Hindlimb muscle (tissue), 1 donor: Measurements from ENCODE around the gene MVB12B. TPM values are rescaled to one million over a fixed set of nuclear protein-coding genes. Genes with fewer than 3 reads are reported as not detected.

Experiments
- DNase-seq: peaks from one replicate; pipeline ENCODE4 v3.0.0-alpha.2; 2013
- polyA plus RNA-seq: library from polyadenylated mRNA; unstranded; fragments of 120-200 nt; gene quantifications from one replicate; pipeline ENCODE4 v1.2.1, GENCODE V29; 2013; ENCODE audit not compliant: insufficient read length

MVB12B gene
- polyA plus RNA-seq, 1 donor: 21.2 TPM

- DNase-seq: no peak
Measured at GRCh38 chr9:126508171-126508591, 181.6 kb downstream of the MVB12B start.

- no peak for DNase-seq
Measured at GRCh38 chr9:126508928-126509327, 182.3 kb downstream of the MVB12B start.

- DNase-seq: no peak
Measured at GRCh38 chr9:126509718-126510117, 183.1 kb downstream of the MVB12B start.

- DNase-seq: no peak
Measured at GRCh38 chr9:126510564-126510963, 183.9 kb downstream of the MVB12B start.

GRCh38 chr9:126511411-126511810 lies 184.8 kb downstream of the MVB12B start:
- no peak for DNase-seq

GRCh38 chr9:126513159-126514036 lies 186.8 kb downstream of the MVB12B start:
- DNase-seq: no peak

GRCh38 chr9:126514037-126514821 lies 187.6 kb downstream of the MVB12B start:
- DNase-seq: peak; percentile 65

- no peak for DNase-seq
Measured at GRCh38 chr9:126515001-126515872, 188.6 kb downstream of the MVB12B start.

GRCh38 chr9:126515873-126516505 lies 189.4 kb downstream of the MVB12B start:
- DNase-seq: no peak

- DNase-seq: no peak
Measured at GRCh38 chr9:126516561-126516935, 189.9 kb downstream of the MVB12B start.

- DNase-seq: peak; percentile 70
Measured at GRCh38 chr9:126516936-126517832, 190.6 kb downstream of the MVB12B start.

- no peak for DNase-seq
Measured at GRCh38 chr9:126517833-126518356, 191.3 kb downstream of the MVB12B start.

- no peak for DNase-seq
Measured at GRCh38 chr9:126518763-126519162, 192.1 kb downstream of the MVB12B start.

- DNase-seq: no peak
Measured at GRCh38 chr9:126519660-126520420, 193.2 kb downstream of the MVB12B start.

- DNase-seq: no peak
Measured at GRCh38 chr9:126520453-126520852, 193.8 kb downstream of the MVB12B start.

- DNase-seq: no peak
Measured at GRCh38 chr9:126521089-126521488, 194.5 kb downstream of the MVB12B start.

- DNase-seq: no peak
Measured at GRCh38 chr9:126521551-126521950, 194.9 kb downstream of the MVB12B start.

GRCh38 chr9:126521976-126522590 lies 195.5 kb downstream of the MVB12B start:
- DNase-seq: no peak

GRCh38 chr9:126522612-126523356 lies 196.2 kb downstream of the MVB12B start:
- no peak for DNase-seq
